Chondrocyte (in vitro differentiated cells): ENCODE data around the gene SMPD3. TPM values are rescaled to one million over a fixed set of nuclear protein-coding genes. Genes with fewer than 3 reads are reported as not detected.

Source experiments
- DNase-seq: peaks from one replicate; pipeline ENCODE4 v3.0.0; 2021; ENCODE audit warnings: mixed read lengths, low spot score
- H3K27ac Mint-ChIP-seq: one replicate; pipeline ENCODE4 v1.8.0; 2021; ENCODE audit warnings: mild to moderate bottlenecking, moderate library complexity, mixed read lengths; ENCODE audit not compliant: unreplicated experiment
- H3K27me3 Mint-ChIP-seq: 2 replicates; pipeline ENCODE4 v1.8.0; 2021; ENCODE audit warnings: low read depth, mixed read lengths
- H3K36me3 Mint-ChIP-seq: 2 replicates; pipeline ENCODE4 v1.8.0; 2021; ENCODE audit warnings: low read depth, mixed read lengths
- H3K4me1 Mint-ChIP-seq: 2 replicates; pipeline ENCODE4 v1.8.0; 2021; ENCODE audit warnings: low read depth, mild to moderate bottlenecking, mixed read lengths
- H3K4me3 Mint-ChIP-seq: one replicate; pipeline ENCODE4 v1.8.0; 2021; ENCODE audit warnings: mild to moderate bottlenecking, moderate library complexity, mixed read lengths; ENCODE audit not compliant: unreplicated experiment
- H3K9me3 Mint-ChIP-seq: 2 replicates; pipeline ENCODE4 v1.8.0; 2021; ENCODE audit warnings: low read depth, mixed read lengths
- total RNA-seq: library from RNA; stranded (reverse); gene quantifications from 3 replicates; pipeline ENCODE4 v1.2.1, GENCODE V29; 2021
- TF ChIP-seq, protein P1 (sequence below): fragments of 200-600 bp; sonication (generic); IDR thresholded peaks from 2 replicates; pipeline ENCODE4 v1.5.0; 2021; ENCODE audit warnings: antibody characterized with exemption, mild to moderate bottlenecking, moderate library complexity

Gene SMPD3
- total RNA-seq, 1 donor from 2014 or later, result not detected

DNA sequence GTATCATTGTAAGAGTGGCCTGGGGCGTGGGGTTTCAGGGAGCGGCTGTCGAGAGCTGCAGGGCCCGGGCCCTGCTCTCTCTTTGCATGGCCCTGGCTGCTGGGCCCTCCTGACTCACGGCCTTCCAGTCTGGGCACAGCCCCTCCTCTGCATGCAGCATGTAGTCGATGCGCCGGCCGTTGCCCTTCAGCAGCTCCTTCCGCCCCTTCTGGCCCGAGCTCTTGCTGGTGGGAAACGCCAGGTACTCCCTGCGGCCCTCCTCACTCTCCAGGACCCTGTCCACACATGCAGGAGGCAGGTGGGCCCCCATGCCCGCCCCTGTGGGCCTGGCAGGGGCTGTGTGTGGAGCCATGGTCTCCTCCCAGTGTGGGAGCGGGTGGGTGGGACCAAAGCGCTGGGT, 86.8 kb downstream of the SMPD3 start:
- DNase-seq, result no peak
- TF ChIP-seq, protein P1, sequence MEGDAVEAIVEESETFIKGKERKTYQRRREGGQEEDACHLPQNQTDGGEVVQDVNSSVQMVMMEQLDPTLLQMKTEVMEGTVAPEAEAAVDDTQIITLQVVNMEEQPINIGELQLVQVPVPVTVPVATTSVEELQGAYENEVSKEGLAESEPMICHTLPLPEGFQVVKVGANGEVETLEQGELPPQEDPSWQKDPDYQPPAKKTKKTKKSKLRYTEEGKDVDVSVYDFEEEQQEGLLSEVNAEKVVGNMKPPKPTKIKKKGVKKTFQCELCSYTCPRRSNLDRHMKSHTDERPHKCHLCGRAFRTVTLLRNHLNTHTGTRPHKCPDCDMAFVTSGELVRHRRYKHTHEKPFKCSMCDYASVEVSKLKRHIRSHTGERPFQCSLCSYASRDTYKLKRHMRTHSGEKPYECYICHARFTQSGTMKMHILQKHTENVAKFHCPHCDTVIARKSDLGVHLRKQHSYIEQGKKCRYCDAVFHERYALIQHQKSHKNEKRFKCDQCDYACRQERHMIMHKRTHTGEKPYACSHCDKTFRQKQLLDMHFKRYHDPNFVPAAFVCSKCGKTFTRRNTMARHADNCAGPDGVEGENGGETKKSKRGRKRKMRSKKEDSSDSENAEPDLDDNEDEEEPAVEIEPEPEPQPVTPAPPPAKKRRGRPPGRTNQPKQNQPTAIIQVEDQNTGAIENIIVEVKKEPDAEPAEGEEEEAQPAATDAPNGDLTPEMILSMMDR, result no peak
- Mint-ChIP-seq H3K27me3 (no peaks in the 10 kb centered on the region), H3K9me3 (no peaks in the 10 kb centered on the region), H3K36me3 (peaks cover 11% of the 10 kb centered on the region), H3K4me3 (no peak overlapping the region), H3K27ac (no peak overlapping the region), H3K4me1 (no peaks in the 10 kb centered on the region)

GRCh38 chr16:68360956-68361355, 87.4 kb downstream of the SMPD3 start:
- no peaks in the 10 kb centered on the region for H3K9me3 Mint-ChIP-seq
- TF ChIP-seq, protein P1, result no peak
- no peak for DNase-seq
- H3K36me3 Mint-ChIP-seq, result peaks cover 11% of the 10 kb centered on the region
- H3K4me1 Mint-ChIP-seq, result no peaks in the 10 kb centered on the region
- no peak overlapping the region for H3K4me3 Mint-ChIP-seq
- H3K27ac Mint-ChIP-seq, result no peak overlapping the region
- H3K27me3 Mint-ChIP-seq, result no peaks in the 10 kb centered on the region

GRCh38 chr16:68360547-68360946, 87.8 kb downstream of the SMPD3 start:
- no peaks in the 10 kb centered on the region for H3K9me3 Mint-ChIP-seq
- no peaks in the 10 kb centered on the region for H3K27me3 Mint-ChIP-seq
- H3K27ac Mint-ChIP-seq, result no peak overlapping the region
- H3K4me3 Mint-ChIP-seq, result no peak overlapping the region
- peaks cover 11% of the 10 kb centered on the region for H3K36me3 Mint-ChIP-seq
- TF ChIP-seq, protein P1, result no peak
- no peak for DNase-seq
- H3K4me1 Mint-ChIP-seq, result no peaks in the 10 kb centered on the region

DNA sequence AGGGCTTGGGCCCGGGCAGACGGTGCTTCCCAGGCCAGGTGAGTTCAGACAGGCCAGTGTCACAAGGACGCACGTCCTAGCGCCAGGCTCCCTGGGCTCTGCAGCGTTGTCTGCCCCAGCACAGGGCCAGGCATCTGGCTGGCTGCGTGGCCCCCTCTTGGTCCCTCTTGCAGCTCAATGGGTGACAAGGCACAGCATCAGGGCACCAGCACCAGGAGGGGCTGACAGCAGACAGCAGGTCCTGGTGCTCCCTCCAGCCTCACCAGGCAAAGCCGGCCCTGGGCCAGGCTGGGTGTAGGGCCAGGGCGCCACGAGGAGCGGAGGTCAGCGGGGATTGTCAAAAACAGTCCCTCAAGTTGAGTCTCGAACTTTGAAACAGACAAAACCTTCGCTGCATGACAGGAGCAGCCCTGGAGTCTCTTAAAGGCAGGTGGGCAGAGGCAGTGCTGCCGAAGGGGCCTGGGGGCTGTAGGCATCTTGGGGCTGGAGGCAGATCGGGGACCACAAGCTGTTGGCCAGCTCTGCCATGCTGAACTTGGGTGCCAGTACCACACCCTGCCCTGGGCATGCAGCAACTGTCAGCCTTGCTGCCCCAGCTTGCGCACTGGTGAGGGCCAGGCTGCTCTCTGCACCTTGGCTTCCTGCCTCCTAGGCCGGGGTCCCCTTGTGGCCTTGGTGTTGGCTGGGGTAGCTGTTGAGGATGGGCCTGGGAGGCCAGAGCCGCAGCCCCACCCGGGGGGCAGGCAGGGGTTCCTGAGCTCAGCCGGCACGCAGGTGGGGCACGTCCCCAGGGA, 88.7 kb downstream of the SMPD3 start:
- no peak for DNase-seq
- H3K36me3 Mint-ChIP-seq, result peaks cover 14% of the 10 kb centered on the region

DNA sequence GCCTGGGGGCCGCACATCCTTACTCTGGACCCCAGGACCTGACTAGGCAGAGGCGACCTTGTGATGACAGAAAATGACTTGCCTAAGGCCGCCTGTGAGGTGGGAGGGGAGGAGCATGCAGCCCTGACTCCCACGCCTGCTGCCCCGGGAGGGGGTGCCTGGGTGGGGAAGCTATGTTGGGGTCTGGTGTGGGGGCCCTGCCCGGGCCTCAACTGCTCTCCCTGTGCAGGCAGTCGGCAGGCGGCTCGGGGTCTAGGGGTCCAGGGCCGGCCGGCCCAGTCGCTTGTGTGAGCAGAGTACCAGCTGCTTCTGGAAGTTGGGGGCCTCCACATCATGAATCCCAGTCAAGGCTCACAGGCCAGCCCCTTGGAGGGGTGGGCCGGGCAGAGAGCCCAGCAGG, 89.4 kb downstream of the SMPD3 start:
- H3K4me3 Mint-ChIP-seq, result no peak overlapping the region
- no peak overlapping the region for H3K27ac Mint-ChIP-seq
- TF ChIP-seq, protein P1, result no peak
- no peaks in the 10 kb centered on the region for H3K4me1 Mint-ChIP-seq
- no peak for DNase-seq
- peaks cover 17% of the 10 kb centered on the region for H3K36me3 Mint-ChIP-seq
- H3K9me3 Mint-ChIP-seq, result no peaks in the 10 kb centered on the region
- no peaks in the 10 kb centered on the region for H3K27me3 Mint-ChIP-seq

More for the DNA sequence above, 88.7 kb downstream of the SMPD3 start:
- Mint-ChIP-seq H3K4me1 (no peaks in the 10 kb centered on the region), H3K9me3 (no peaks in the 10 kb centered on the region), H3K27me3 (no peaks in the 10 kb centered on the region), H3K4me3 (no peak overlapping the region), H3K27ac (no peak overlapping the region)
- TF ChIP-seq, protein P1, result no peak
